NCI-H345 treated with DMSO at 0.1 percent for 48 hours (cell line): Measurements from ENCODE around the gene SLC5A7.

Experiments used
- DNase-seq: peaks from one replicate; lab custom pipeline; 2025; ENCODE audit not compliant: unreplicated experiment; lab: John Stamatoyannopoulos, UW

SLC5A7 gene

GRCh38 chr2:107986278-107987217 is at the start of gene SLC5A7:
TSS of gene SLC5A7 (plus strand) at chr2:107986524. CDS start at chr2:107988156, 1,632 bp downstream.
- DNase-seq: no peak

DNA sequence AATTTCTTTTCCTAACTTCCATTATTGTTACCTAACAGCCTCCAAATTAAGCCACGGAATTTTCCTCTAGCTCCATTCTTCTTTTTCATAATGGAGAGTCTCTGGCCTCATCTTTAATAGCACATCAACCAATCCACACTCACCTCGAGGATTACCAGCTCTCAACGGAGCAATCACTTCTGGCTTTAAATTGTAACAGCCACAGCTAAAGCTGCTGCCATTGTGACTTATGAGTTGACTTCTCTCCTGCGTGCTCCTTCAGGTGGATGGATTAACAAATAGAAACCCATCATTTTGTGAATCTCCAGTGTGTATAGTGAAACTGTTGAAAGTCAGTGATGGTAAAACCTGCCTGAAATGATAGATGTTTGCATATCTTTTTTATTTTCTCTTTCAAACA is 24.9 kb upstream of the SLC5A7 start:
- no peak for DNase-seq

- no peak for DNase-seq
Measured at GRCh38 chr2:107964185-107964584, 22.1 kb upstream of the SLC5A7 start.

- DNase-seq: no peak
Measured at GRCh38 chr2:107984707-107985106, 1.6 kb upstream of the SLC5A7 start.

DNA sequence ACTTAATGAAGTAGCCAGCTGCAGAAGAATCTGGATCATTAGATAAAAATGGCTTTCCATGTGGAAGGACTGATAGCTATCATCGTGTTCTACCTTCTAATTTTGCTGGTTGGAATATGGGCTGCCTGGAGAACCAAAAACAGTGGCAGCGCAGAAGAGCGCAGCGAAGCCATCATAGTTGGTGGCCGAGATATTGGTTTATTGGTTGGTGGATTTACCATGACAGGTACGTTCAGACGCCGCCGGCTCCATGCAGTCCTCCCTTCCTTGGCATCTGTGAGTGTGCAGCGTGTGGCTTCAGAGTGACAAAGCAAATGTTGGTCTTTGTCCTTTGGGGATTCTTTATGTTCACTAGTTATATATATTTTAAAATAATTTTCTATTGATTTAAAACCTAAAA is 1.8 kb downstream of the SLC5A7 start:
- DNase-seq: no peak

DNA sequence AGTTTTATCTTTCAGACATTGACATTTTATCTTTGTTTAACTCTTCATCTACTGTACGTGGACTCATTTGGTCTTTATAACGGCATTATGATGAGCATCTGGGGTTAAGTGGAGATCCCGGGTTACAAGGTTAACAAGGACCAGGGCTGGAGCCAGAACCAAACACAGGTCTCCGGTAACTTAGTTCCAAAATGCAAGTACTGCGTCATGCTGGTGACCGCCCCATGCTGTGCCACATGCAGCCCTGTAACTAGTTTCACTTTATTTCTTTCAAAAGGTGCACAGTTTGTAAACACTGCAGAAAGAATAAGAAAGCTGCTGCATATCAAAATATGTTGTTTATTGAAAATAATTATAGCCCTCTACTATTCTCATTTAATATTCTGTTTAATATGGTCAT is 3.1 kb downstream of the SLC5A7 start:
- no peak for DNase-seq

DNA sequence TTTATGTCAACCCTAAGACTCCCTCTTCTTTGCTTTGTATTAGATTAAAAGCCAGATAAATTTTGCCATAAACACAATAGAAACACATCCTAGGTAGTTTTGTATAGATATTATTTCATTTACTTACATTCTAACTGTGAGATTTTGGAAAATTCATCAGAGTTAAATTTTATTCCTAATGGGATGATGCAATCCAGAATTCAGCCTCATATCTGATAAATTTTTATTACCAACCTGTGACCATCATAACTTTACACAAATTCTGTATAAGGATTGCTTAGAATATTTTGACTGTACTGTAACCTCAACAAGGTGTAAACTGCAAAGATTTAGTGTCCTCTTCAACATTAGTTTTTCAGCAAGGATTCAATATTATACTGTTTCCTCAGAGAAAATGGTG is 4.4 kb downstream of the SLC5A7 start:
- no peak for DNase-seq

- no peak for DNase-seq
Measured at GRCh38 chr2:107992069-107992468, 5.7 kb downstream of the SLC5A7 start.

DNA sequence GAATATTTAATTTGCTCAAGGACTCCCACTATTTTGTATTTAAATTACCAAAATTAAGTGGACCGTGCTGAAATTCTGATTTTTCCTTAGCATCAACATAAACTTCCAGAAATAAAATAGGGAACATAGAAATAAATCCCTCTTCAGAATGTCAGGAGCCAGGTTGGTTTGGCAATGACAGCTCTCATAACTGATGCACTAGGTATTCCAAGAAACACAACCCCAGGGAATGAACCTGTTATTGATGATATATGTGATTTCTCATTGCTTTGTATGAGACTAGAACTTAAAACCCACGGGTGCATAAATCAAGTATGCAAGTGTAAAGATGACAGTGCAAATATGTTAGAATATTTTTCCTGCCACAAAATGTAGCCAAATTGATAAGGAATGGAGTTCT is 12.8 kb downstream of the SLC5A7 start:
- no peak for DNase-seq

DNA sequence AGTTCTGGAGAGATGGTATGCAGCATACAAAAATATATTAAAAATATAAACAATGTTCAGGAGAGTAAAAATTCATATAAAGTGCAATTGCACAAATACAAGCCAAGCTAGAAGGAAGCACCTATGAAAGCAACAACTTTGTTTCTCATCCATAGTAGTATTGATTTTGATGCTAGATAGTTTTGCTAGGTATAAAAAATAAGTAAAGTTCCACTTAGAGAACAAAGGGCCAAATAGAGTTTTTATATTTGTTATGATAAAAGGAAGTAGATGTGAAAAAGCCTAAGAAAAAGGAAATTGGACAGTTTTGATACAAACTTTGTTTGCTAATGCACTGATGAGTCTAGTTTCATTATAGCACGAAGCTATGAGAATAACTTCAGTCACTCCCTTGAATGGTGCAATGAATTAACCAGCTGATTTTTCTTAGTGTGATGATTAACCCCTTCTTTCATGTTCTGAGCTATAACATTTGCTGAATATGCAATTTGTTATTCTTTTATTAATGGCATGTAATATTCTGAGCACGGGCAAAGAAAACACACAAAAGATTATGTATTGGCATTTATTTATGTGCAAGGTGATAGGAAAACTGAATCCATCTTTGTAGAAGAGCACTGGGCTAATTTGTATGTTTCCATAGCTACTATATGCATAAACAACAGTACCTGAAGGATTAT is 24.7 kb downstream of the SLC5A7 start:
- no peak for DNase-seq

GRCh38 chr2:108013305-108013704 is 27.0 kb downstream of the SLC5A7 start:
- no peak for DNase-seq

- no peak for DNase-seq
Measured at GRCh38 chr2:108022628-108023027, 36.3 kb downstream of the SLC5A7 start.

DNA sequence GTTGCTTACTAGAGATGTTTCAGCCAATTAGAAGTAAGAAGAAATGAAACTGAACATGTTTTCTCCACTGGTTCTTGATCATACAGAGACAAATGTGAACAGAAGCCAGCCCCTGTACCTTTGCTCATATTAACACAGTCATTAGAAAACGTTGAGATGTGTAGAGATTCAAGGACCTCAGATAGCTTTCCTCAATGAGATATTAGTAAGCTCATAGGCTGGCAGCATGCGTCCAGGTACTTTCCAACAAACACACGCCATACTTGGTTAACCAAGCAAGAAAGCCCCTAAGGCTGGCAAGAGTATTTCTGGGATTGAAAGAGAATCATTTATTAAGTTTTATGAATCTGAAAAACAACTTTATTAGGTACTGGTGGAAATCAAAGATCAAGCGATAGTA is 37.5 kb downstream of the SLC5A7 start:
- no peak for DNase-seq

GRCh38 chr2:108026092-108026794 is 39.9 kb downstream of the SLC5A7 start:
- no peak for DNase-seq

DNA sequence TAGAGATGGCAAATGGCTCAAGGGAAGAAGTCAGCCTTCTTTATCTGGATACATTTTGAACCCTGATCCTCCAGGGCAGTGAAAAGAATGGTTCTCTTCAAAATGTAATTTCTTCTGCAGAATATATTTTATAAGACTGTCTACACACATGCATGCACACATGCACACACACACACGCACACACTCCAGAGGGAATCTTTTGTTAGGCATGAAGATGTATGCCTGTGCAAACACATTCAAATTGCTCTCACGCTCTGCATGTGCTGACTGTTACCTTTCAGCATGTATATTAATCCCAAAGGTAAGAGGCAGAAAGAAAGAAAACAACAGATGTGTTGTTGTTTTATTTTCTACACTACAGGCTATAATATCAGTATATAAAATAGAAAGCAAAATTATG is 43.2 kb downstream of the SLC5A7 start:
- DNase-seq: no peak

DNA sequence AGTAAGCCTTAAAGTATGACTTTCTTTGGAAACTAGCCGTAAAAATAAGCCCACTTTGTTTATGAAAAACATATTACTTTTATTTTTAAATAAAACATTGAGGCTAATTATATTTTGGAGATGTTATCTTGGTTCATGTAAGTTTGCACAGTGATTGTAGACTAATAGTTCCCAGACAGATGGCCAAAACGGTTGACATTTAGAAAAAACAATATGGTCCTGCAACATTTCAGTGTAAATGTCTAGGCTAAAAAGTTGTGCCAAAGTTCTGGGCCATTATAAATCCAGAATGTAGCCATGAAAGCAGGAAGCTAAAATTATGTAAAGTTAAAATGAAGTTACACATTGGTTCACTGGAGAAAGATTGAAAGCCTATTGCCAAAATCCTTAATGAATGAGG is 43.6 kb downstream of the SLC5A7 start:
- DNase-seq: no peak

- DNase-seq: no peak
Measured at GRCh38 chr2:108031471-108031941, 45.2 kb downstream of the SLC5A7 start.

GRCh38 chr2:108034843-108035242 is 48.5 kb downstream of the SLC5A7 start:
- DNase-seq: no peak

GRCh38 chr2:108048752-108049151 is 62.4 kb downstream of the SLC5A7 start:
- no peak for DNase-seq

DNA sequence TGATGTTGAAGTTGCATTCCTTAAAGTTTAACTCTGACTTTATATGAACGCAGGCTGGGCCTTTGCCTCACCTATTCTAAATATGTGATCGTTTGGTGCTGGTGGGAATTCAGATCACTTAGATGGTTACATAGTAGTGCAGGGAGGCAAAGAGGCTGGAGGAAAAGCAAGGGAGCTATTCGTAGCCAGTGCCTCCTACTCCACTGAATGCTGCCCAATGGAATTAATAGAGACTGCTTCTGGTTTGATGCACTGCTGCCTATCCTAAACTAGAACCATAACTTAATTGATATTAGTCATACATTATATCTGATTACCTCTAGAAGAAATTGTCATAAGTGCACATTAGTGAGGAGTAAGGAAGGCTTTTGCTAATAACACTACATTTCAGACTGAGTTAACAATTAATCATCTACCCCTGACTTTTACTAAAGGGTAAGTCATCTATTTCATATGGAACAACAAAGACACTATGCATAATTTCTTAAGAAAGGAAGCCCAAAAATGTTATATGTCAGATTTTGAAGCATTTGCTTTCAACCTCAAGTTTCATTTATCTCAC is 72.3 kb downstream of the SLC5A7 start:
- DNase-seq: no peak

- DNase-seq: no peak
Measured at GRCh38 chr2:108061439-108062042, 75.2 kb downstream of the SLC5A7 start.
